DMS79 (cell line): ENCODE measurements around the gene MDGA2.

ENCODE experiments used
- DNase-seq: peaks from one replicate; lab custom pipeline; 2025; lab: John Stamatoyannopoulos, UW

The MDGA2 gene

DNA sequence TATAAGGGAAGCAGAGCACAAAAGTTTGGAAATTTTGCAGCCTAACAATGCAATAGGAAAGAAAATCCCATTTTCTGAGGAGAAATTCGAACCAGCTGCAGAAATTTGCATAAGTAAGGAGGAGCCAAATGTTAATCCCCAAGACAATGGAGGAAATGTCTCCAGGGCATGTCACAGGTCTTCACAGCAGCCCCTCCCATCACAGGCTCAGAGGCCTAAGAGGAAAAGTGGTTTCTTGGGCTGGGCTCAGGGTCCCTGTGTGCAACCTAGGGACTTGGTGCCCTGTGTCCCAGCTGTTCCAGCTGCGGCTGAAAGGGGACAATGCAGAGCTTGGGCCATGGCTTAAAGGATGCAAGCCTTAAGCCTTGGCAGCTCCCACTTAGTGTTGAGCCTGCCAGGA, 190.0 kb downstream of the MDGA2 start:
- DNase-seq: no peak

DNA sequence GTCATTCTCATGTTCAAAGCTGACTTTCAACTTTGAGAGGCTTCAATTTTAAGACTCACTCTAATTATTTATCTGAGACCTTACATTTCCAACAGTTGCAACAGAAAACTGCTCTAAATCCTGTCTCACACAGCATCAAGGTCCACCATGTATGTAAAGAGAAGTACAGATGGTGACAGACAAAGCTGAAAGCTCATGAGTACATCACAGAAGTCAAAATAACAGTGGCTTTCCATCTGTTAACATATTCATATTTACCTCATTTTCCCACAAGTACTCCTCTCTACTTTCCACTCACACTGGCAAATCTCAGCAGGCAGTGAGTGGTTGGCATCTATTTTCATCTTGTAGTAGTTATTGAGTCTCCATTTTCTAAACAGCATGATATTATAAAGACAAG, 192.0 kb downstream of the MDGA2 start:
- DNase-seq: no peak

- no peak for DNase-seq
Observed at GRCh38 chr14:47471075-47471474, 204.3 kb downstream of the MDGA2 start.

GRCh38 chr14:47466916-47467315, 208.5 kb downstream of the MDGA2 start:
- no peak for DNase-seq

DNA sequence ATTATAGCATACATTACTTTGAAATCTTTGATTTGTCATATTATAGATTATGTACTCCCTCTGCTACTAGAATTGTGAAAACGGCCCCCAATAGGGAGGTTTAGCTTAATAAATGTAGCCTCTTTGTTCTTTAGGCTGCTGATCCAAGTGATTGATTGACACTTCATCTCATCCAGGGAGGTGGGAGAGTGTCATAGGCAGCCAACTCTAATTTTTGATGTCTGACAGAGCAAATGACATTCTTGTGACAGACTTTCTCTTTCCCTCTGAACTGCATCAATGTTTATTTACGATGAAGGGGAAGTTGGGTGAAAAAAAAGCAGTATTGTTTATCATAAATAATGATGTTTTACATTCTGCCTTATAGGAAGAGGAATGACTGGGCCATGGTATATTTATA, 221.4 kb downstream of the MDGA2 start:
- DNase-seq: no peak

- no peak for DNase-seq
Observed at GRCh38 chr14:47447076-47447475, 228.3 kb downstream of the MDGA2 start.

DNA sequence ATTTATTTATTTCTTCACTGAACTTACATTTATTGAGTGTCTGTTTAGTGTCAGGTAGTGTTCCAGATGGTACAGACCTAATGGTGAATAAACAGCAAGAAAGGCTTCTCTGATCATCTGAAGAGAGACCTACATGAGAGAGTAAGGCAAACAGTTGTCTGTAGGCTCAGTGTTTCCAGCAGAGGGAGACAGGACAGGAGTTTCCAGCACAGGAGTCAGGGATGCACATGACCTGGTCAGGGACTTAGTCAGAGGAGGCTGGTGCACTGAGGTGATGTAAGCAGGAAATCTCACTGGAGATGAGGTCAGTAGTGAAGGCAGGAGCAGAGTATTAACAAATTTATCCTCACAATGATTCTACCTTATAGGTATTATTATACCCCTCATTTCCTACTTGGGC, 233.2 kb downstream of the MDGA2 start:
- no peak for DNase-seq

GRCh38 chr14:47439953-47440352, 235.5 kb downstream of the MDGA2 start:
- no peak for DNase-seq

DNA sequence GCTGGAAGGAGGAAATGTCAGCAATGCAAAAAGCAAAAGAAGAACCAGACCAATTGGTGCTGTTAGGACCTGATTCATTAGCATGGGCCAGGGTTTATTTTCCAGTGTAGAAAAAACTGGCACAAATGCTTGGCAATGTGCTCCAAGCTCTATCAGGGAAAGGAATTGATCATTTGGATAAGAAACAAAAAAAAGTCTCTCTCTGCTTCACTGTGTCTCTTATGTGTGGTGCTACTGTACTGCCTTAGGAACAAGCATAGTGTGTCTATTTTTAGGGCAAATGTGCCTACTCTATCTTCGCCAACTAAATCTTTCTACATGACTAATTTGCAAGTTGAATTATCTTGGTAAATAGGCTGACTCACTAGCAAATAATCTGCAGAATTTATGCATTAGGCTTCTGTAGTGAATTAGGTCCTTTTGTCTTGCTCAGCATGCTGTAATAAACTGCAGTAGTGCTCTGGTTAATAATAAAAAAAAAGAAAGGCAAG, 236.7 kb downstream of the MDGA2 start:
- DNase-seq: no peak

GRCh38 chr14:47435331-47435965, 240.0 kb downstream of the MDGA2 start:
- no peak for DNase-seq

DNA sequence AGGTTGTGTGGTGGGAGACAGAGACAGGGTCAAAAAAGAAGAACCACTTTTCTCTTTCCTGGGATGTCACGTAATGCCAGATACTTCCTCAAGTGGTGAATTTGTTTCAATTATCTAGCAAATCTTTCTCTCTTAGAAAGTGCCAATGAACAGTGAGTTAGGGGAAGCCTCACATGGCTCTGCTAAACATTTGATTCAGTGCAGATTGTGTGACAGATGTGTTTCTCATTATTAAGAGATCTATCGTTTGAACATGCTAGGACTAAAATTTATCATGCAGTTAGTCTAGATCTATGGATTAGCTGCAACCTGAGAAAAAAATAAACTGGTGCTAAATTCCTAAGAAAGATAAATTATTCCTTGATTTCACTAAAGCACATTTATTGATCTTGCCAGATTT, 247.8 kb downstream of the MDGA2 start:
- no peak for DNase-seq

DNA sequence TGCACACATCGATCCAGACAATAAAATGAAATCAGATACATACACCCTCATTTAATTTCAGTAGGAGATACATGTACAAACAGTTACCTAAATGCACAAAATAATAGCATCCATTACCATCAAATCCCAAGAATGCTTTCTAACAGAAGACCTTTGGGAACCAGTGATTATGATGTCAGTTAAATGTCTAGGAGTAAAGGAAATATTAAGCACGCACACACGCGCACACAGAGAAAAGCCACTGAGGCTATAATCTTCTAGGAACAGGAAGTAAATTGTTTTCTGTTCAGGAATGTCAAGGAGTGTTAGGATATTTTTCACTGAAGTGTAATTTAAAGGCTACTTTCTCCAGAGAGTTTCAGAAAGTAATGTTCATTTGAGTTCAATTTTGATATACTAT, 250.1 kb downstream of the MDGA2 start:
- DNase-seq: no peak

DNA sequence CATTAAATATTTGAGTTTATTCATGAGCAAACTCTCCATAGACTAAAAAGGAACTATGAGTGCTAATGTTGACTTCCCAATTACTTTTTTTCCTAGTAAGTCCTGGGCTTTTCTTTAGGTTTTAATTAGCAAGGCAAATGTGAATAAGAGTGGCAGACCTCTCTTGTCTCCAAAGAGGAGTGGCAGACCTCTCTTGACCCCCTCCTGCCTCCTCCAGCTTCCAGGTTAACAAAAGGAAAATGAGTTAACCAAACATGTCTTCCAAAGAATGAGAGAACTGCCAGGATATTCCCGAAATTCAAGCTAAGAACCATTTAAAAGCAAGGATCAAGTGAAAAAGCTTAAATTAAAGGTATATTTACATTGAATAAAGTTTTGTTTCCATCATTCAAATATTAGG, 253.2 kb downstream of the MDGA2 start:
- DNase-seq: no peak

GRCh38 chr14:47411523-47411922, 263.9 kb downstream of the MDGA2 start:
- DNase-seq: no peak

DNA sequence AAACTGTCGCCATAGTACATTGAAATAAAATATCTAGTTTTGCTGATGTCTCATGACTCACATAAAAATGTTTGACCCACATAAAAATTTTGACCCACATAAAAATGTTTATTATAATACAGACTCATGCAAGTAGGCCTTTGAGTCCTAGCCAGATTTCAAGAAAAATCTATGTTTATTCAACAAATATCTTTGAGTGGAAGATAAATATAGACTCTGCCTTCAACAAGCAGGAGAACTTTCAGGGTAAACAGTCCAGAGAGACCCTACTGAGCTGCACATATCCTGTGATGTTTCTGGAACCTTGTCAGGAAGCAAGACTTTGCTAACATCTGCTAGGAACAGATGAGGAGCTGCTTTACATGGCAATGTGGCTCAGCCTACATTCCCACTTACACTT, 283.1 kb downstream of the MDGA2 start:
- no peak for DNase-seq

GRCh38 chr14:47390831-47391504, 284.4 kb downstream of the MDGA2 start:
- no peak for DNase-seq

DNA sequence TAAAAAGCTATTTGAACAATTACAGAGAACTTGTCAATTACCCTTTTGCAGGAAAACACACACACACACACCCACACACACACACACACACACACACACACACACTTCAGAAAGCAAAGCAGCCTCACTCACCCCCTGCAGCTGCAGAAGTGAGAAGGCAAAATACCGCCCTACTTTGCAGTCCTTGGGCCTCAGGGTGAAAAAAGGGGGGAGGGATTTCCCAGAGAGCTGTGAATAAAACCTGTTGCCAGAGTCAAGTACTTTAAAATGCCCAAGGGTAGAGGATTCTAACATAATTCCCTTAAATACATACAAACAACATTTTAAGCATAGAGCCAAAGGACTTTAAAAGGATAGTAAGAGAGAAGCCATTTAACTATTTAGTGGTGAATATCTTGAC, 285.9 kb downstream of the MDGA2 start:
- no peak for DNase-seq

GRCh38 chr14:47366006-47366405, 309.4 kb downstream of the MDGA2 start:
- DNase-seq: no peak

DNA sequence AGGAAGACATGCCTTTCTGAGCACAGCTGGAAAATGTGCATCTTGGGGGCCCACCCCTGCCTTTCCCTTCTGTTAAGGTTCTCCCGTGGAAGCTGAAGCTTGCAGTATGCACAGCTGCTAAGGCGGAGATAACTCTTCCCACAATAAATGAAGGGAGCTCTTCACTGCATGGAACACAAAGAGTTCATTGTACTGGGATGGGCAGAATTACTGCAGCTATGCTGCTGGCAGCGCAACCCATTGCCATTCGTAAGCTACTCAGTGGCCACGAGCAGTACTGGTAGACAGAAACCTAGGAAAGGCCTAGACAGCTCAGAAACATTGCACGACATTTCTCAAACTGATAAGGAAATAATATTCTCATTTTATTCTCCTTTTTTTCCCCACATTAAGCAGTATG, 310.2 kb downstream of the MDGA2 start:
- DNase-seq: no peak

DNA sequence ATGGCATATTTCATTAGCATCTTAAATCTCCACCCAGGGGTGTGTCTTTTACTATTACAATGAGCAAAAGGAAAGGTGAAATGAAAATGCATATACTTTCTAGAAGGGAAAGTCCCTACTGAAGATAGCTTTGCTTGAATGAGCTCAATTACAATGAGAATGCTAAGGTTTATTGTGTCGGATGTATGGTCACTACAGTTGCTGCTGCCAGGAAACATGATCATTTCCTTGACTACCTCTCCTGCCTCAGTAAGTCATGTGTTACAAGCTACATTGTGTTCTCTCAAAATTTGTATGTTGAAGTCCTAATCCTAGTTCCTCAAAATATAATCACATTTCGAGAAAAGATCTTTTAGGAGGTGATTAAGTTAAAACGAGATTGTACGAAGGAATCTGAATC, 322.2 kb downstream of the MDGA2 start:
- no peak for DNase-seq

DNA sequence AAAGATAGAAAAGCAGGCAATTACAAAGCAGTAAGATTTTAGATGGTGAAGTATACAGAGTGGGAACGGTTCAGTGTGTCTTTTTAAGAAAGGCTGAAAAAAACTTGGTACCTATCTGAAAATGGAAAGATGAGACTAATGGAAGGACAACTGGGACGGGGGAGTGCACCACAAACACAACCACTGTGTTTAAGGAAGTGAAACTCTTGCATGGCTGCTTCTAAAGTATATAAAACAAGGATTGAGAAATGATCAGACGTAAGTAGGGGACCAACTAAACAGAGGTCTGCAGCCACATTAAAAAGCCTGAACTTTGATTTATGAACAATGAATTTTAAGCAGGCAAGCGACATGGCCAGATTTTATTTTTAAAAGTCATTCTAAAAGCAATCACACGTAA, 328.6 kb downstream of the MDGA2 start:
- no peak for DNase-seq

DNA sequence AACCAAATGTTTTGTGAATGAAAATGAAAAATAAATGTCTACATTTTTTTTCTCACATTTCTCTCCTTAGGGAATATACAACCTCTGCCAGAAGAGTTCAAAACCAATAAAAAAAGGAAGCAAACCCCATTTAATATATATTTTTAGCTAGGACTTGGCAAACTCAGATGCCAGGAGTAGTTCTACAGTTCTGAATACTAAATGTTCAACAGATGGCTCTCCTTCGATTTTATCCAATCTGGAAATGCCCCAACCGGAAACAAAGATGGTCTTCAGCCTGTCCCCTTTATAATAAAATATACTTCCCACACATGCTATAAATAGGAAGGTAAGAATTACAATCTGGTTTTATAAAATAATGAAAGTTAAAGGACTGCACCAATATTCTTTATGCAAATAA, 330.4 kb downstream of the MDGA2 start:
- DNase-seq: no peak

GRCh38 chr14:47332939-47333338, 342.5 kb downstream of the MDGA2 start:
- DNase-seq: no peak

DNA sequence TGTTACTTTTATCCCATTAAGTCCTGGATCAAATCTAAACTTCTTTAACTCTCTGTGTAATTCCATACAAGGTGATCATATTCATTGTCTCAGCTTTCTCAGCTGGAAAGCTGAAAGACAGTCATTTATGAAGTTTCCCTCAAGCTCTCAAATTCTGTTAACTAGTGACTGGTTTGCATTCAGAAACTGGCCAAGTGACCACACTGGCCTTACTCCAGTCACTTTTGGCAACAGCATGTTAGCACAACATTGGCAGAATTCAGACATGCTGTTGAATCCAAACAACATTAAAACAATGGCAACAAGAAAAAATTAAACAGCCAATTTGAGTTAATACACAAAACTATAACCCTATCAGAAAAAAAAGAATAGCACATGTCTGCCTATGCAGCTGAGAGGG, 343.3 kb downstream of the MDGA2 start:
- DNase-seq: no peak
